HepG2 (cell line): Measurements from ENCODE around the gene LARP1B. TPM values are rescaled to one million over a fixed set of nuclear protein-coding genes. Genes with fewer than 3 reads are reported as not detected.

Experiments used
- ATAC-seq: fragments of 200-7000 bp; cut with Tn5 transposase; 3 replicates; pipeline ENCODE4 v1.9.1; 2020; ENCODE audit warnings: mild to moderate bottlenecking, moderate library complexity
- BruUV-seq: library from RNA; stranded (reverse); fragments of 400-500 nt; replicated peaks from 2 replicates; lab custom pipeline; 2021; lab: Mats Ljungman, UMichigan
- CTCF ChIA-PET: fragments of 300-600 bp; formaldehyde crosslinking; extraction: SDS; loops from one replicate; lab custom pipeline; 2021; ENCODE audit warnings: low total read pairs, inconsistent platforms, low intra/inter-chr PET ratio; lab: Yijun Ruan, JAX
- POLR2A ChIA-PET: fragments of 350-600 bp; sonication (Branson Sonifier 250); formaldehyde crosslinking; loops from one replicate; lab custom pipeline; 2020; ENCODE audit warnings: antibody characterized with exemption, inconsistent platforms; lab: Yijun Ruan, JAX
- DNase-seq: peaks from one replicate; pipeline ENCODE4 v3.0.0-alpha.2; 2015; ENCODE audit warnings: low spot score
- FAIRE-seq: peaks from 3 replicates; lab custom pipeline; 2011; peaks lifted over from hg19 to GRCh38; lab: Jason Lieb, UNC
- H2AFZ ChIP-seq: one replicate; pipeline ENCODE4 v1.6.1; 2011; ENCODE audit warnings: low read length, inconsistent platforms
- H3K27ac ChIP-seq: fragments of 300-600 bp; 3 replicates; pipeline ENCODE4 v1.8.0; 2011; ENCODE audit warnings: mixed run types, mild to moderate bottlenecking, mixed read lengths, low read length, inconsistent platforms; ENCODE audit not compliant: insufficient read depth; ENCODE audit errors: extremely low read length
- H3K27me3 ChIP-seq, 2 experiments: fragments of 200-600 bp in 1 of 2; 2 replicates in 1 of 2; 3 replicates in 1 of 2; pipeline versions ENCODE4 v1.6.0 to v1.8.0; 2011; ENCODE audit warnings: low read length in 2 of 2, mild to moderate bottlenecking in 2 of 2, moderate library complexity in 2 of 2, inconsistent platforms in 1 of 2; ENCODE audit not compliant: insufficient read depth in 2 of 2, control insufficient read depth in 1 of 2
- H3K36me3 ChIP-seq, 2 experiments: fragments of 200-600 bp in 1 of 2; replicated peaks in 1 of 2; 2 replicates in 1 of 2; 3 replicates in 1 of 2; pipeline versions ENCODE4 v1.5.1 to v1.8.0; 2011; ENCODE audit warnings: low read length in 2 of 2, inconsistent platforms in 1 of 2; ENCODE audit not compliant: insufficient read depth in 2 of 2, control insufficient read depth in 1 of 2
- H3K4me1 ChIP-seq: 2 replicates; pipeline ENCODE4 v1.5.1; 2012; ENCODE audit warnings: low read length, inconsistent platforms; ENCODE audit not compliant: insufficient read depth
- H3K4me2 ChIP-seq: 2 replicates; pipeline ENCODE4 v1.6.0; 2011; ENCODE audit warnings: low read depth, low read length, inconsistent platforms
- H3K4me3 ChIP-seq, 3 experiments: fragments of 200-600 bp in 1 of 3; sonication (generic), shearing (Covaris generic) in 1 of 3; replicated peaks in 1 of 3; 2 replicates each; pipeline ENCODE4 v1.5.1; 2011 to 2016; ENCODE audit warnings: low read length in 3 of 3, inconsistent platforms in 2 of 3, low read depth in 2 of 3, mild to moderate bottlenecking in 2 of 3, control low read depth in 1 of 3, mixed read lengths in 1 of 3; ENCODE audit not compliant: insufficient read depth in 1 of 3
- H3K79me2 ChIP-seq: one replicate; pipeline ENCODE4 v1.6.1; 2011; ENCODE audit warnings: low read length, inconsistent platforms; ENCODE audit not compliant: insufficient read depth
- H3K9ac ChIP-seq: 2 replicates; pipeline ENCODE4 v1.6.0; 2011; ENCODE audit warnings: mild to moderate bottlenecking, low read depth, low read length, inconsistent platforms; ENCODE audit not compliant: insufficient read depth
- H3K9me3 ChIP-seq: 2 replicates; pipeline ENCODE4 v1.5.1; 2012; ENCODE audit warnings: mild to moderate bottlenecking, low read length
- H4K20me1 ChIP-seq: 2 replicates; pipeline ENCODE4 v1.6.0; 2011; ENCODE audit warnings: inconsistent platforms, mild to moderate bottlenecking, low read length, moderate library complexity; ENCODE audit not compliant: insufficient read depth
- KDM5A ChIP-seq: fragments of 200-600 bp; sonication (generic); IDR thresholded peaks from 2 replicates; pipeline ENCODE4 v1.7.0; 2018; ENCODE audit warnings: antibody characterized with exemption, mild to moderate bottlenecking, low read length, borderline replicate concordance
- WGBS: methylation state at CpG from one replicate; pipeline ENCODE4 v1.1.6; 2017; ENCODE audit warnings: low lambda C conversion rate; 5-methylcytosine and 5-hydroxymethylcytosine counted together
- in situ Hi-C: cut with HindIII; loops from 2 replicates; pipeline ENCODE4 v1.10.0; 2017; ENCODE audit warnings: low pct_unique_long_range_greater_than_20kb; ENCODE audit not compliant: extremely low pct_ligation_motif_present
- intact Hi-C: fragments of 100-400 bp; cut with micrococcal nuclease; formaldehyde crosslinking; loops from one replicate; pipeline ENCODE4 v1.10.0; 2022; ENCODE audit not compliant: unreplicated experiment
- polyA plus RNA-seq, 8 experiments: library from polyadenylated mRNA; depleted of rRNA in 3 of 8; stranded (reverse) in 7 of 8; unstranded in 1 of 8; fragments of >200 nt; fragmentation: Illumina TruSeq in 4 of 8; extraction: Trizol in 4 of 8; gene quantifications; 2 replicates each; pipeline versions ENCODE4 v1.2.1 to v1.2.3, GENCODE V29; 2011 to 2016; ENCODE audit warnings: low read depth in 4 of 8, missing spikeins in 1 of 8, mixed read lengths in 1 of 8; ENCODE audit not compliant: insufficient read depth in 1 of 8
- total RNA-seq, 5 experiments: library from RNA; depleted of rRNA; stranded (reverse); fragments of >200 nt; fragmentation: Illumina TruSeq; extraction: Trizol; gene quantifications; 2 replicates each; pipeline ENCODE4 v1.2.3, GENCODE V29; 2016; ENCODE audit warnings: low read depth in 1 of 5
- TF ChIP-seq, protein P1 (sequence below): sonication (generic); formaldehyde crosslinking; IDR thresholded peaks from 2 replicates; pipeline ENCODE4 v1.8.0; 2022; ENCODE audit warnings: missing genetic modification reagents, mild to moderate bottlenecking, borderline replicate concordance
- TF ChIP-seq, protein P2 (sequence below): sonication (generic); formaldehyde crosslinking; IDR thresholded peaks from 2 replicates; pipeline ENCODE4 v1.5.0; 2020; ENCODE audit warnings: mild to moderate bottlenecking, missing genetic modification reagents

Gene LARP1B
- total and polyA plus RNA-seq, 2 of the 13 experiments (the other 11 are each of a cell fraction or from before 2014, with no cell fraction given), result 19.2 to 52.7 TPM

DNA sequence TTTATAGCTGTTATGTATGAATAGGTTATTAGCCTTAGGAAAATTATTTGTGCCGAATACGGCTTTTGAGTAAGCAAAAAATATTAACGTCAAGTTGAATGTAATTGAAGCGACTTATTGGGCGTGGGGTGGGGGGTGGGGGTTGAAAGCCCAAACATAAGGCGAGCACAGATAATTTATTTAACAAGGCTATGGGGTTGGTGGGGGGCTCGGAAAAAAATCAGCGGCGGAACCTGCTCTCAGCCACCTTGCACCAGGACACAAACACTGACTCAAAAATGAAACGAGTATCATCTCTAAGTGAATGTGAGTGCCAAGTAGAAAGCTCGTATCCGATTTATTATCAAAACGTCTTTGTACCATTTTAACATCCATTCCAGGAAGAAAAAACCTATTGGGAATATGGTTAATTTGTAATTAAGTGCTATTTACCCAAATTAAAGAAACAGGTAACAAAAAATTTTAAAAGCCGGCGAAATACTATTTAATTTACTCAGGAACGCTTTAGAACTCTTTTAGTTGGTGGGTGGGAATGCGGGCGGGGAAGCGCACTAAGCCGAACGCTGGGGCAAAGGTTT lies 902 bp upstream of the LARP1B start:
- no peak overlapping the region for H2AFZ ChIP-seq
- peaks cover 33% of the 10 kb centered on the region for H3K4me1 ChIP-seq
- intact Hi-C loops (loop anchor here (1.0 to 5.0 kb wide), 2 partner anchors 94 to 227 kb away; partner anchors contain the start of gene PGRMC2), in situ Hi-C loops (no loop called here)
- no peak for FAIRE-seq
- peak overlapping the region; percentile 70 to 91 (median 71) for H3K4me3 ChIP-seq
- no peaks in the 10 kb centered on the region for H3K27me3 ChIP-seq
- TF ChIP-seq, protein P1, sequence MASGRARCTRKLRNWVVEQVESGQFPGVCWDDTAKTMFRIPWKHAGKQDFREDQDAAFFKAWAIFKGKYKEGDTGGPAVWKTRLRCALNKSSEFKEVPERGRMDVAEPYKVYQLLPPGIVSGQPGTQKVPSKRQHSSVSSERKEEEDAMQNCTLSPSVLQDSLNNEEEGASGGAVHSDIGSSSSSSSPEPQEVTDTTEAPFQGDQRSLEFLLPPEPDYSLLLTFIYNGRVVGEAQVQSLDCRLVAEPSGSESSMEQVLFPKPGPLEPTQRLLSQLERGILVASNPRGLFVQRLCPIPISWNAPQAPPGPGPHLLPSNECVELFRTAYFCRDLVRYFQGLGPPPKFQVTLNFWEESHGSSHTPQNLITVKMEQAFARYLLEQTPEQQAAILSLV, result no peak
- TF ChIP-seq KDM5A, result peak; percentile 44; the same call in 1 of the 2 replicates
- TF ChIP-seq, protein P2, sequence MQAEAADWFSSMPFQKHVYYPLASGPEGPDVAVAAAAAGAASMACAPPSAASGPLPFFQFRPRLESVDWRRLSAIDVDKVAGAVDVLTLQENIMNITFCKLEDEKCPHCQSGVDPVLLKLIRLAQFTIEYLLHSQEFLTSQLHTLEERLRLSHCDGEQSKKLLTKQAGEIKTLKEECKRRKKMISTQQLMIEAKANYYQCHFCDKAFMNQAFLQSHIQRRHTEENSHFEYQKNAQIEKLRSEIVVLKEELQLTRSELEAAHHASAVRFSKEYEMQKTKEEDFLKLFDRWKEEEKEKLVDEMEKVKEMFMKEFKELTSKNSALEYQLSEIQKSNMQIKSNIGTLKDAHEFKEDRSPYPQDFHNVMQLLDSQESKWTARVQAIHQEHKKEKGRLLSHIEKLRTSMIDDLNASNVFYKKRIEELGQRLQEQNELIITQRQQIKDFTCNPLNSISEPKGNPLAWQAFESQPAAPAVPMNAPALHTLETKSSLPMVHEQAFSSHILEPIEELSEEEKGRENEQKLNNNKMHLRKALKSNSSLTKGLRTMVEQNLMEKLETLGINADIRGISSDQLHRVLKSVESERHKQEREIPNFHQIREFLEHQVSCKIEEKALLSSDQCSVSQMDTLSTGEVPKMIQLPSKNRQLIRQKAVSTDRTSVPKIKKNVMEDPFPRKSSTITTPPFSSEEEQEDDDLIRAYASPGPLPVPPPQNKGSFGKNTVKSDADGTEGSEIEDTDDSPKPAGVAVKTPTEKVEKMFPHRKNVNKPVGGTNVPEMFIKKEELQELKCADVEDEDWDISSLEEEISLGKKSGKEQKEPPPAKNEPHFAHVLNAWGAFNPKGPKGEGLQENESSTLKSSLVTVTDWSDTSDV, result no peak
- ChIA-PET POLR2A (interaction anchor here (0.7 to 3.2 kb wide), 7 partner anchors 9 to 228 kb away, joined by 4 to 52 read pairs (median 7); partner anchors contain the start of genes ABHD18, MFSD8, PGRMC2 and PLK4), CTCF (no interaction called here)
- H3K27ac ChIP-seq, result peak overlapping the region; percentile 99
- no peaks in the 10 kb centered on the region for H3K9me3 ChIP-seq
- TSS peak; percentile 93 for BruUV-seq
- peak overlapping the region; percentile 85 for H3K4me2 ChIP-seq
- H3K9ac ChIP-seq, result peak overlapping the region; percentile 99
- peaks cover 32% of the 10 kb centered on the region for H3K79me2 ChIP-seq
- H4K20me1 ChIP-seq, result peaks cover 14% of the 10 kb centered on the region
- 26% methylated on average over 21 of the region's 21 CpGs for WGBS
- no peak for DNase-seq
- ATAC-seq, result no peak
- H3K36me3 ChIP-seq, result no peaks in the 10 kb centered on the region
